ENCODE results near the gene LACTB.

DNA sequence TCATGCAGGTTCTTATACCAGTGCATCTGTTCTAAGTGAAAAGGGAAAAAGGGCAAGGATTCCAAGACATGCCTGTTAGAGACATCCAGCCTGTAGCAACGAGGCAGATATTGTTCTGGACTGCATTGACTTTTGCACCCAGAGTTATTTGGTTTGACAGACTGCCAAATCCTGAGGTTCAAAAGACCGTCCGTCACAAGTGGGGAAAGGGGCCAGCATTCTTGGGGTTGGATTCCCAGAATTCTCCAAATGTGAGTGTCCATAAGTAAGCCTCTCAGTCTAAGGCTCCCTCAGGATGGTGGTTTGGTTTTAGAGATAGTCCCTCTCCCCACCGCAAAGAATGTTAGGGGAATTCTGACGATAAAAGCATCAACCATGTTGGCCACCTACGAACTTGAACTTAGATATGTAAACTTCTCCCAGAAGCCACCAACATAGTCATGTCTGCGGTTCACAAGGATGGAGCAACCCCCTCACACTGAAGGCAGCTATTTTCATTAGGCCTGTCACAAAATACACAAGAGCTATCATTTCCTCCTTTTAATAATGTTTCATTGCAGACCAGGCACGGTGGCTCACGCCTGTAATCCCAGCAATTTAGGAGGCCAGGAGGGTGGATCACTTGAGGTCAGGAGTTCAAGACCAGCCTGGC lies 13.6 kb upstream of the LACTB start:
- TF ChIP-seq, protein P1, sequence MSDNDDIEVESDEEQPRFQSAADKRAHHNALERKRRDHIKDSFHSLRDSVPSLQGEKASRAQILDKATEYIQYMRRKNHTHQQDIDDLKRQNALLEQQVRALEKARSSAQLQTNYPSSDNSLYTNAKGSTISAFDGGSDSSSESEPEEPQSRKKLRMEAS (CRISPR knock-in tag; IDR thresholded peaks at IDR 0.05), result no peak
- TF ChIP-seq, protein P2, sequence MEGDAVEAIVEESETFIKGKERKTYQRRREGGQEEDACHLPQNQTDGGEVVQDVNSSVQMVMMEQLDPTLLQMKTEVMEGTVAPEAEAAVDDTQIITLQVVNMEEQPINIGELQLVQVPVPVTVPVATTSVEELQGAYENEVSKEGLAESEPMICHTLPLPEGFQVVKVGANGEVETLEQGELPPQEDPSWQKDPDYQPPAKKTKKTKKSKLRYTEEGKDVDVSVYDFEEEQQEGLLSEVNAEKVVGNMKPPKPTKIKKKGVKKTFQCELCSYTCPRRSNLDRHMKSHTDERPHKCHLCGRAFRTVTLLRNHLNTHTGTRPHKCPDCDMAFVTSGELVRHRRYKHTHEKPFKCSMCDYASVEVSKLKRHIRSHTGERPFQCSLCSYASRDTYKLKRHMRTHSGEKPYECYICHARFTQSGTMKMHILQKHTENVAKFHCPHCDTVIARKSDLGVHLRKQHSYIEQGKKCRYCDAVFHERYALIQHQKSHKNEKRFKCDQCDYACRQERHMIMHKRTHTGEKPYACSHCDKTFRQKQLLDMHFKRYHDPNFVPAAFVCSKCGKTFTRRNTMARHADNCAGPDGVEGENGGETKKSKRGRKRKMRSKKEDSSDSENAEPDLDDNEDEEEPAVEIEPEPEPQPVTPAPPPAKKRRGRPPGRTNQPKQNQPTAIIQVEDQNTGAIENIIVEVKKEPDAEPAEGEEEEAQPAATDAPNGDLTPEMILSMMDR (IDR thresholded peaks at IDR 0.05), result no peak
- TF ChIP-seq SP1 (CRISPR knock-in tag; conservative IDR thresholded peaks at IDR 0.05), result no peak
- TF ChIP-seq, protein P3, sequence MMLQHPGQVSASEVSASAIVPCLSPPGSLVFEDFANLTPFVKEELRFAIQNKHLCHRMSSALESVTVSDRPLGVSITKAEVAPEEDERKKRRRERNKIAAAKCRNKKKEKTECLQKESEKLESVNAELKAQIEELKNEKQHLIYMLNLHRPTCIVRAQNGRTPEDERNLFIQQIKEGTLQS (CRISPR knock-in tag; conservative IDR thresholded peaks at IDR 0.05), result no peak
- no peak for TF ChIP-seq ZNF121 (CRISPR knock-in tag; IDR thresholded peaks at IDR 0.05)
- TF ChIP-seq, protein P4, sequence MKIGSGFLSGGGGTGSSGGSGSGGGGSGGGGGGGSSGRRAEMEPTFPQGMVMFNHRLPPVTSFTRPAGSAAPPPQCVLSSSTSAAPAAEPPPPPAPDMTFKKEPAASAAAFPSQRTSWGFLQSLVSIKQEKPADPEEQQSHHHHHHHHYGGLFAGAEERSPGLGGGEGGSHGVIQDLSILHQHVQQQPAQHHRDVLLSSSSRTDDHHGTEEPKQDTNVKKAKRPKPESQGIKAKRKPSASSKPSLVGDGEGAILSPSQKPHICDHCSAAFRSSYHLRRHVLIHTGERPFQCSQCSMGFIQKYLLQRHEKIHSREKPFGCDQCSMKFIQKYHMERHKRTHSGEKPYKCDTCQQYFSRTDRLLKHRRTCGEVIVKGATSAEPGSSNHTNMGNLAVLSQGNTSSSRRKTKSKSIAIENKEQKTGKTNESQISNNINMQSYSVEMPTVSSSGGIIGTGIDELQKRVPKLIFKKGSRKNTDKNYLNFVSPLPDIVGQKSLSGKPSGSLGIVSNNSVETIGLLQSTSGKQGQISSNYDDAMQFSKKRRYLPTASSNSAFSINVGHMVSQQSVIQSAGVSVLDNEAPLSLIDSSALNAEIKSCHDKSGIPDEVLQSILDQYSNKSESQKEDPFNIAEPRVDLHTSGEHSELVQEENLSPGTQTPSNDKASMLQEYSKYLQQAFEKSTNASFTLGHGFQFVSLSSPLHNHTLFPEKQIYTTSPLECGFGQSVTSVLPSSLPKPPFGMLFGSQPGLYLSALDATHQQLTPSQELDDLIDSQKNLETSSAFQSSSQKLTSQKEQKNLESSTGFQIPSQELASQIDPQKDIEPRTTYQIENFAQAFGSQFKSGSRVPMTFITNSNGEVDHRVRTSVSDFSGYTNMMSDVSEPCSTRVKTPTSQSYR (CRISPR knock-in tag; IDR thresholded peaks at IDR 0.05), result no peak
- TF ChIP-seq ESRRA (CRISPR knock-in tag; IDR thresholded peaks at IDR 0.05; ENCODE audit: borderline replicate concordance), result no peak
- TF ChIP-seq, protein P5, sequence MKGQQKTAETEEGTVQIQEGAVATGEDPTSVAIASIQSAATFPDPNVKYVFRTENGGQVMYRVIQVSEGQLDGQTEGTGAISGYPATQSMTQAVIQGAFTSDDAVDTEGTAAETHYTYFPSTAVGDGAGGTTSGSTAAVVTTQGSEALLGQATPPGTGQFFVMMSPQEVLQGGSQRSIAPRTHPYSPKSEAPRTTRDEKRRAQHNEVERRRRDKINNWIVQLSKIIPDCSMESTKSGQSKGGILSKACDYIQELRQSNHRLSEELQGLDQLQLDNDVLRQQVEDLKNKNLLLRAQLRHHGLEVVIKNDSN (CRISPR knock-in tag; IDR thresholded peaks at IDR 0.05), result no peak
- no peak for TF ChIP-seq GTF2I (CRISPR knock-in tag; conservative IDR thresholded peaks at IDR 0.05)
- TF ChIP-seq, protein P6, sequence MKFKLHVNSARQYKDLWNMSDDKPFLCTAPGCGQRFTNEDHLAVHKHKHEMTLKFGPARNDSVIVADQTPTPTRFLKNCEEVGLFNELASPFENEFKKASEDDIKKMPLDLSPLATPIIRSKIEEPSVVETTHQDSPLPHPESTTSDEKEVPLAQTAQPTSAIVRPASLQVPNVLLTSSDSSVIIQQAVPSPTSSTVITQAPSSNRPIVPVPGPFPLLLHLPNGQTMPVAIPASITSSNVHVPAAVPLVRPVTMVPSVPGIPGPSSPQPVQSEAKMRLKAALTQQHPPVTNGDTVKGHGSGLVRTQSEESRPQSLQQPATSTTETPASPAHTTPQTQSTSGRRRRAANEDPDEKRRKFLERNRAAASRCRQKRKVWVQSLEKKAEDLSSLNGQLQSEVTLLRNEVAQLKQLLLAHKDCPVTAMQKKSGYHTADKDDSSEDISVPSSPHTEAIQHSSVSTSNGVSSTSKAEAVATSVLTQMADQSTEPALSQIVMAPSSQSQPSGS (CRISPR knock-in tag; IDR thresholded peaks at IDR 0.05; ENCODE audit: borderline replicate concordance, low read depth), result no peak
- no peak for TF ChIP-seq ZNF317 (CRISPR knock-in tag; IDR thresholded peaks at IDR 0.05; ENCODE audit: borderline replicate concordance, low read depth)
- TF ChIP-seq NR2C2 (CRISPR knock-in tag; IDR thresholded peaks at IDR 0.05), result no peak
